GM13976 (cell line): Measurements from ENCODE around the gene VWA5A.

Source experiments
- DNase-seq: peaks from one replicate; pipeline ENCODE4 v3.0.0; 2012; ENCODE audit warnings: low spot score
- in situ Hi-C: fragments of 300-500 bp; cut with MboI; formaldehyde crosslinking; loops from one replicate; pipeline ENCODE4 v1.12.0; 2022; ENCODE audit warnings: low sequenced_read_pairs, mixed read lengths, inconsistent platforms; ENCODE audit not compliant: unreplicated experiment
- TF ChIP-seq, protein P1 (sequence below): IDR thresholded peaks from 2 replicates; pipeline ENCODE4 v1.5.1; 2012; ENCODE audit warnings: borderline replicate concordance, mild to moderate bottlenecking; ENCODE audit not compliant: insufficient read depth; ENCODE audit errors: extremely low read depth, missing control alignments, control extremely low read depth

The VWA5A gene

DNA sequence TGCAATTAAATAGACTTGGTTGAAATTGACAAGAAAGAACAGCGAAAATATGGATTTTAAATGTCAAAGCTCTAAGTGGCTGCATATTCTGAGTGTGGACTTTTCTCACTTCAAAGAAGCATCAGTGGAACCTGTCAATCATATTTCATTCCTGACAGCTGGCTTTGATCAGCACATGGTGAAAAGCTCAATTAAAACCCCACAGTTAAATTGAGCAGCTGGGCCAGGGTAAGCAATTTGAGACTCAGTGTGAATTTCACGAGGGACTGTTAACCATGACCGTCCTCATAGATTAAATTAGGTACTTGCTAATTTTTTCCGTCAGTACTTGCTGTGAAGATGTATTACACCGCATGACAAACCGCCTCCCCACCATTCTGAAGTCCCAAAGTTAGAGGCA, 56.9 kb downstream of the VWA5A start:
- TF ChIP-seq, protein P1, sequence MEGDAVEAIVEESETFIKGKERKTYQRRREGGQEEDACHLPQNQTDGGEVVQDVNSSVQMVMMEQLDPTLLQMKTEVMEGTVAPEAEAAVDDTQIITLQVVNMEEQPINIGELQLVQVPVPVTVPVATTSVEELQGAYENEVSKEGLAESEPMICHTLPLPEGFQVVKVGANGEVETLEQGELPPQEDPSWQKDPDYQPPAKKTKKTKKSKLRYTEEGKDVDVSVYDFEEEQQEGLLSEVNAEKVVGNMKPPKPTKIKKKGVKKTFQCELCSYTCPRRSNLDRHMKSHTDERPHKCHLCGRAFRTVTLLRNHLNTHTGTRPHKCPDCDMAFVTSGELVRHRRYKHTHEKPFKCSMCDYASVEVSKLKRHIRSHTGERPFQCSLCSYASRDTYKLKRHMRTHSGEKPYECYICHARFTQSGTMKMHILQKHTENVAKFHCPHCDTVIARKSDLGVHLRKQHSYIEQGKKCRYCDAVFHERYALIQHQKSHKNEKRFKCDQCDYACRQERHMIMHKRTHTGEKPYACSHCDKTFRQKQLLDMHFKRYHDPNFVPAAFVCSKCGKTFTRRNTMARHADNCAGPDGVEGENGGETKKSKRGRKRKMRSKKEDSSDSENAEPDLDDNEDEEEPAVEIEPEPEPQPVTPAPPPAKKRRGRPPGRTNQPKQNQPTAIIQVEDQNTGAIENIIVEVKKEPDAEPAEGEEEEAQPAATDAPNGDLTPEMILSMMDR: no peak
- no peak for DNase-seq

DNA sequence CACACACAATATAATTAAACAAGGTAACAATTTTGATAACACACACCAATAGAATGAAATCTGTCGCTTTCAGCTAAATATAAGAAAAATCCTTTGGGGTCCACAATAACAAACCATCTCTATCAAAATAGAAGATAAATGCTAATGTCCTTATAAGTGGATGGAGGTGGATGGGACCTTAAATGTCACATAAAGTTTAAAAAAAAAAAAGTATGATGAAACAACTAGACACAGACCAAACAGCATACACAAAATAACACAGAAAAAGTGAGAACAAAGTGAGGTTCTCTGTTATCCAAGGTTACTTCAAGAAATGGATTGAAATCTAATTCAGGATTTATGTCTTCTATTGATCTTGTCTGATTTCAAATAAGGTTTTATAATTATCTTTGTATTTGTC, 57.3 kb downstream of the VWA5A start:
- no peak for DNase-seq
- in situ Hi-C loops: no loop called here
- TF ChIP-seq, protein P1: no peak

More for the DNA sequence above, 56.9 kb downstream of the VWA5A start:
- in situ Hi-C loops: no loop called here

GRCh38 chr11:124174001-124174583, 58.8 kb downstream of the VWA5A start:
- in situ Hi-C loops: no loop called here
- DNase-seq: no peak
- TF ChIP-seq, protein P1: no peak

- TF ChIP-seq, protein P1: no peak
- in situ Hi-C loops: no loop called here
- DNase-seq: no peak
These were observed 61.9 kb downstream of the VWA5A start for GRCh38 chr11:124176925-124177715.

- in situ Hi-C loops: no loop called here
- TF ChIP-seq, protein P1: no peak
- DNase-seq: no peak
These were observed 64.1 kb downstream of the VWA5A start for GRCh38 chr11:124179310-124179709.

- in situ Hi-C loops: no loop called here
- no peak for DNase-seq
- TF ChIP-seq, protein P1: no peak
These were observed 67.8 kb downstream of the VWA5A start, which contains the start of gene OR10D3 for GRCh38 chr11:124183068-124183467. Gene OR10D3 (plus strand): TSS chr11:124183345. CDS start chr11:124185270, 1,925 bp downstream.
